ENCODE measurements around the gene CENATAC.

DNA sequence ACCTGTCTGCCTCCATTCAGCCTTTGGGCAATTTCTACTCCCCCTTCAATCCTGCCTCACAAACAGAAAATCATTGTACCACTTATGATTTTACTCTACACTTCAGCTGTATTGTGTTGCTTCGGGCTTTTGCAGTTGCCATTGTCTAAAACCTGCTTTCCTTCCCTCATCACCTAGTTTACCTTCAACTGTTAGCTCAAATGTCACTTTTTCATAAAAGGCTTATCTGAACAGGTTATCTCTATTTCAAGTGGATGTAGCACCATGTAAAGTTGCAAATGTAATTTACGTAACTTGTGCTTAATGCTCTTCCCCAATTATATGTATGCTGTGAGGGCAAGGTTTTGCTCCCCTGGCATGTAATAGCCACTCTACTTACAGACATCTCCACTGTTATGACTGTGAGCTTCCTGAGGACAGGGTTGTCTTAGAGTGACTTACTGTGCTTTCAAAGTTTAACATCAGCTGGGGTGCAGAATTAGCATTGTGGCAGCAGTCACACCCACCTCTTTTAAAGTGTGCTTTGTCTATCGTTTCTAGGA is 14.8 kb downstream of the CENATAC start:
- no peak for TF ChIP-seq SIN3A (IDR thresholded peaks at IDR 0.05; ENCODE audit: borderline replicate concordance, insufficient read depth, low read length)
- TF ChIP-seq, protein P1, sequence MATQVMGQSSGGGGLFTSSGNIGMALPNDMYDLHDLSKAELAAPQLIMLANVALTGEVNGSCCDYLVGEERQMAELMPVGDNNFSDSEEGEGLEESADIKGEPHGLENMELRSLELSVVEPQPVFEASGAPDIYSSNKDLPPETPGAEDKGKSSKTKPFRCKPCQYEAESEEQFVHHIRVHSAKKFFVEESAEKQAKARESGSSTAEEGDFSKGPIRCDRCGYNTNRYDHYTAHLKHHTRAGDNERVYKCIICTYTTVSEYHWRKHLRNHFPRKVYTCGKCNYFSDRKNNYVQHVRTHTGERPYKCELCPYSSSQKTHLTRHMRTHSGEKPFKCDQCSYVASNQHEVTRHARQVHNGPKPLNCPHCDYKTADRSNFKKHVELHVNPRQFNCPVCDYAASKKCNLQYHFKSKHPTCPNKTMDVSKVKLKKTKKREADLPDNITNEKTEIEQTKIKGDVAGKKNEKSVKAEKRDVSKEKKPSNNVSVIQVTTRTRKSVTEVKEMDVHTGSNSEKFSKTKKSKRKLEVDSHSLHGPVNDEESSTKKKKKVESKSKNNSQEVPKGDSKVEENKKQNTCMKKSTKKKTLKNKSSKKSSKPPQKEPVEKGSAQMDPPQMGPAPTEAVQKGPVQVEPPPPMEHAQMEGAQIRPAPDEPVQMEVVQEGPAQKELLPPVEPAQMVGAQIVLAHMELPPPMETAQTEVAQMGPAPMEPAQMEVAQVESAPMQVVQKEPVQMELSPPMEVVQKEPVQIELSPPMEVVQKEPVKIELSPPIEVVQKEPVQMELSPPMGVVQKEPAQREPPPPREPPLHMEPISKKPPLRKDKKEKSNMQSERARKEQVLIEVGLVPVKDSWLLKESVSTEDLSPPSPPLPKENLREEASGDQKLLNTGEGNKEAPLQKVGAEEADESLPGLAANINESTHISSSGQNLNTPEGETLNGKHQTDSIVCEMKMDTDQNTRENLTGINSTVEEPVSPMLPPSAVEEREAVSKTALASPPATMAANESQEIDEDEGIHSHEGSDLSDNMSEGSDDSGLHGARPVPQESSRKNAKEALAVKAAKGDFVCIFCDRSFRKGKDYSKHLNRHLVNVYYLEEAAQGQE (IDR thresholded peaks at IDR 0.05; ENCODE audit: insufficient read depth in 1 of 2, low read depth in 2 of 2, low read length in 2 of 2), result no peak
- no peak for TF ChIP-seq TAF1 (IDR thresholded peaks at IDR 0.05; ENCODE audit: borderline replicate concordance, insufficient read depth, low read length)

Measured in PFSK-1 (cell line).